Mammary epithelial cell (primary cell): ENCODE data around the gene TNFRSF18.

Experiments
- EZH2 ChIP-seq: IDR thresholded peaks from 2 replicates; pipeline ENCODE4 v1.6.1; 2012; ENCODE audit warnings: low read length, inconsistent platforms, borderline replicate concordance
- TF ChIP-seq, protein P1 (sequence below), 2 donors: IDR thresholded peaks in 1 of 2; conservative IDR thresholded peaks in 1 of 2; 2 replicates each; pipeline ENCODE4 v1.5.1; 2011 to 2012; ENCODE audit warnings: inconsistent platforms in 2 of 2, low read length in 2 of 2, mild to moderate bottlenecking in 2 of 2, control low read depth in 1 of 2, low read depth in 1 of 2; ENCODE audit not compliant: insufficient read depth in 1 of 2; ENCODE audit errors: extremely low read depth in 1 of 2

GRCh38 chr1:1232796-1233566, 26.6 kb upstream of the TNFRSF18 start:
- TF ChIP-seq, protein P1, sequence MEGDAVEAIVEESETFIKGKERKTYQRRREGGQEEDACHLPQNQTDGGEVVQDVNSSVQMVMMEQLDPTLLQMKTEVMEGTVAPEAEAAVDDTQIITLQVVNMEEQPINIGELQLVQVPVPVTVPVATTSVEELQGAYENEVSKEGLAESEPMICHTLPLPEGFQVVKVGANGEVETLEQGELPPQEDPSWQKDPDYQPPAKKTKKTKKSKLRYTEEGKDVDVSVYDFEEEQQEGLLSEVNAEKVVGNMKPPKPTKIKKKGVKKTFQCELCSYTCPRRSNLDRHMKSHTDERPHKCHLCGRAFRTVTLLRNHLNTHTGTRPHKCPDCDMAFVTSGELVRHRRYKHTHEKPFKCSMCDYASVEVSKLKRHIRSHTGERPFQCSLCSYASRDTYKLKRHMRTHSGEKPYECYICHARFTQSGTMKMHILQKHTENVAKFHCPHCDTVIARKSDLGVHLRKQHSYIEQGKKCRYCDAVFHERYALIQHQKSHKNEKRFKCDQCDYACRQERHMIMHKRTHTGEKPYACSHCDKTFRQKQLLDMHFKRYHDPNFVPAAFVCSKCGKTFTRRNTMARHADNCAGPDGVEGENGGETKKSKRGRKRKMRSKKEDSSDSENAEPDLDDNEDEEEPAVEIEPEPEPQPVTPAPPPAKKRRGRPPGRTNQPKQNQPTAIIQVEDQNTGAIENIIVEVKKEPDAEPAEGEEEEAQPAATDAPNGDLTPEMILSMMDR (conservative IDR thresholded peaks at IDR 0.05 in 1 of 2, IDR thresholded peaks at IDR 0.05 in 1 of 2; ENCODE audit: extremely low read depth in 1 of 2, insufficient read depth in 1 of 2, low read depth in 1 of 2, low read length in 2 of 2): no peak
- no peak for TF ChIP-seq EZH2
